GM12878 (cell line): ENCODE data around the gene PRSS56. TPM values are rescaled to one million over a fixed set of nuclear protein-coding genes. Genes with fewer than 3 reads are reported as not detected.

Source experiments
- ATAC-seq: fragments of 200-7000 bp; cut with Tn5 transposase; 3 replicates; pipeline ENCODE4 v1.9.1; 2020; ENCODE audit warnings: mild to moderate bottlenecking, moderate library complexity
- BruUV-seq: library from RNA; stranded (reverse); fragments of 400-500 nt; replicated peaks from 2 replicates; lab custom pipeline; 2021; lab: Mats Ljungman, UMichigan
- CTCF ChIA-PET: fragments of 300-600 bp; sonication (Branson Sonifier 250); formaldehyde crosslinking; extraction: SDS; loops from one replicate; lab custom pipeline; 2021; ENCODE audit warnings: inconsistent platforms; lab: Yijun Ruan, JAX
- POLR2A ChIA-PET: fragments of 350-600 bp; formaldehyde crosslinking; extraction: SDS; loops from one replicate; lab custom pipeline; 2021; ENCODE audit warnings: inconsistent platforms; lab: Charles Lee
- RAD21 ChIA-PET: fragments of 300-600 bp; sonication (Branson Sonifier 250); formaldehyde crosslinking; loops from one replicate; lab custom pipeline; 2023; ENCODE audit warnings: antibody characterized with exemption; ENCODE audit not compliant: unreplicated experiment; lab: Charles Lee
- SMC1A ChIA-PET: fragments of 300-600 bp; sonication (Branson Sonifier 250); formaldehyde crosslinking; loops from one replicate; lab custom pipeline; 2023; ENCODE audit not compliant: unreplicated experiment, uncharacterized antibody; lab: Charles Lee
- DNase-seq: peaks from one replicate; pipeline ENCODE4 v3.0.0-alpha.2; 2011; ENCODE audit warnings: low read depth, low spot score
- FAIRE-seq: peaks from 3 replicates; lab custom pipeline; 2011; peaks lifted over from hg19 to GRCh38; lab: Jason Lieb, UNC
- H2AFZ ChIP-seq: 2 replicates; pipeline ENCODE4 v1.6.0; 2011; ENCODE audit warnings: low read depth, low read length, control low read depth; ENCODE audit not compliant: control insufficient read depth
- H3K27ac ChIP-seq: 2 replicates; pipeline ENCODE4 v1.5.1; 2011; ENCODE audit warnings: control low read depth; ENCODE audit not compliant: control insufficient read depth, insufficient read depth
- H3K27me3 ChIP-seq, 2 experiments: replicated peaks in 1 of 2; 2 replicates each; pipeline versions ENCODE4 v1.6.0 to v1.6.1; 2011; ENCODE audit warnings: low read length in 1 of 2; ENCODE audit not compliant: control insufficient read depth in 2 of 2, insufficient read depth in 2 of 2
- H3K36me3 ChIP-seq, 2 experiments: 2 replicates each; pipeline ENCODE4 v1.5.1; 2011; ENCODE audit warnings: low read length in 1 of 2; ENCODE audit not compliant: control insufficient read depth in 2 of 2, insufficient read depth in 2 of 2
- H3K4me1 ChIP-seq: 2 replicates; pipeline ENCODE4 v1.6.1; 2011; ENCODE audit warnings: mild to moderate bottlenecking, low read length, moderate library complexity, mixed read lengths; ENCODE audit not compliant: control insufficient read depth, insufficient read depth
- H3K4me2 ChIP-seq: 2 replicates; pipeline ENCODE4 v1.6.0; 2011; ENCODE audit warnings: control low read depth; ENCODE audit not compliant: control insufficient read depth, insufficient read depth
- H3K4me3 ChIP-seq: fragments of 200-600 bp; sonication (generic); 2 replicates; pipeline ENCODE4 v1.5.1; 2016
- H3K79me2 ChIP-seq: 2 replicates; pipeline ENCODE4 v1.6.0; 2011; ENCODE audit warnings: low read length; ENCODE audit not compliant: control insufficient read depth, insufficient read depth
- H3K9ac ChIP-seq: 2 replicates; pipeline ENCODE4 v1.8.0; 2011; ENCODE audit warnings: low read length, control low read depth, mixed read lengths; ENCODE audit not compliant: control insufficient read depth, insufficient read depth
- H3K9me3 ChIP-seq: replicated peaks from 3 replicates; pipeline ENCODE4 v1.5.1; 2011; ENCODE audit warnings: mild to moderate bottlenecking, low read length; ENCODE audit not compliant: control insufficient read depth, insufficient read depth
- H4K20me1 ChIP-seq: 2 replicates; pipeline ENCODE4 v1.6.0; 2011; ENCODE audit not compliant: control insufficient read depth, insufficient read depth
- CREM ChIP-seq: IDR thresholded peaks from 2 replicates; pipeline ENCODE4 v1.6.1; 2014; ENCODE audit warnings: antibody characterized with exemption, low read depth
- EED ChIP-seq: sonication (generic); IDR thresholded peaks from 2 replicates; pipeline ENCODE4 v1.6.1; 2016; ENCODE audit warnings: antibody characterized with exemption, low read depth
- HCFC1 ChIP-seq: fragments of 150-350 bp; IDR thresholded peaks from 2 replicates; pipeline ENCODE4 v1.6.1; 2014; ENCODE audit warnings: low read length
- HDAC6 ChIP-seq: fragments of 200-600 bp; sonication (generic); IDR thresholded peaks from one replicate; pipeline ENCODE4 v1.8.0; 2017; ENCODE audit warnings: antibody characterized with exemption; ENCODE audit not compliant: unreplicated experiment
- IKZF2 ChIP-seq, 2 experiments: fragments of 450-650 bp; IDR thresholded peaks; 2 replicates each; pipeline ENCODE4 v1.6.1; 2017; ENCODE audit warnings: mild to moderate bottlenecking in 2 of 2, moderate library complexity in 2 of 2
- NFIC ChIP-seq: IDR thresholded peaks from 2 replicates; pipeline ENCODE4 v1.6.1; 2012; ENCODE audit warnings: low read depth, mild to moderate bottlenecking, inconsistent platforms, low read length, moderate library complexity
- POU2F2 ChIP-seq: IDR thresholded peaks from 3 replicates; pipeline ENCODE4 v1.6.1; 2011; ENCODE audit warnings: low read depth, mild to moderate bottlenecking, low read length, borderline replicate concordance
- RFX5 ChIP-seq: IDR thresholded peaks from 2 replicates; pipeline ENCODE4 v1.6.1; 2011; ENCODE audit warnings: low read depth, low read length, improper control_type of control experiment
- SMAD1 ChIP-seq: fragments of 450-650 bp; IDR thresholded peaks from 2 replicates; pipeline ENCODE4 v1.6.1; 2018; ENCODE audit warnings: mild to moderate bottlenecking, low read depth; ENCODE audit not compliant: partially characterized antibody
- ZNF24 ChIP-seq: fragments of 450-650 bp; IDR thresholded peaks from 2 replicates; pipeline ENCODE4 v1.6.1; 2017; ENCODE audit warnings: antibody characterized with exemption, mild to moderate bottlenecking
- WGBS: methylation state at CpG from one replicate; pipeline ENCODE4 v1.1.6; 2016; ENCODE audit warnings: low lambda C conversion rate; ENCODE audit not compliant: insufficient replicate concordance, insufficient coverage; ENCODE audit errors: missing lambda C conversion rate; 5-methylcytosine and 5-hydroxymethylcytosine counted together
- in situ Hi-C: fragments of 300-500 bp; cut with MboI; formaldehyde crosslinking; loops from 9 replicates; pipeline ENCODE4 v1.14.3; 2018; ENCODE audit warnings: mixed read lengths
- intact Hi-C: fragments of 100-400 bp; cut with micrococcal nuclease; formaldehyde crosslinking; loops from one replicate; pipeline ENCODE4 v1.14.2; 2022; ENCODE audit not compliant: unreplicated experiment
- polyA plus RNA-seq, 11 experiments: library from polyadenylated mRNA; depleted of rRNA in 4 of 11; unstranded in 6 of 11; stranded (reverse) in 5 of 11; fragments of >200 nt; fragmentation: Nextera tagmentation in 4 of 11; fragmentation: Illumina TruSeq in 1 of 11; extraction: Ambion mirVana in 4 of 11; extraction: Trizol in 1 of 11; gene quantifications; 1 replicate in 1 of 11; 2 replicates in 10 of 11; pipeline versions ENCODE4 v1.2.1 to v1.2.3, GENCODE V29; 2011 to 2016; ENCODE audit warnings: inconsistent platforms in 2 of 11, missing spikeins in 2 of 11, low read depth in 1 of 11
- total RNA-seq, 4 experiments: library from RNA; depleted of rRNA in 3 of 4; stranded (reverse); fragments of >200 nt in 3 of 4; fragmentation: Illumina TruSeq in 1 of 4; extraction: Trizol in 1 of 4; gene quantifications; 2 replicates each; pipeline versions ENCODE4 v1.2.1 to v1.2.3, GENCODE V29; 2013 to 2021
- TF ChIP-seq, protein P1 (sequence below): fragments of 450-650 bp; IDR thresholded peaks from 2 replicates; pipeline ENCODE4 v1.6.1; 2017; ENCODE audit warnings: borderline replicate concordance
- TF ChIP-seq, protein P2 (sequence below): fragments of 450-650 bp; IDR thresholded peaks from 2 replicates; pipeline ENCODE4 v1.6.1; 2016; ENCODE audit warnings: mild to moderate bottlenecking
- TF ChIP-seq, protein P3 (sequence below): IDR thresholded peaks from 2 replicates; pipeline ENCODE4 v1.6.1; 2011; ENCODE audit warnings: borderline replicate concordance, low read depth, mild to moderate bottlenecking, moderate library complexity, mixed read lengths, low read length; ENCODE audit not compliant: insufficient read depth; ENCODE audit errors: extremely low read length
- TF ChIP-seq, protein P4 (sequence below): fragments of 450-650 bp; IDR thresholded peaks from 2 replicates; pipeline ENCODE4 v1.6.1; 2017; ENCODE audit warnings: antibody characterized with exemption, mild to moderate bottlenecking, moderate library complexity

PRSS56 gene
- total and polyA plus RNA-seq, 10 of the 15 experiments (the other 5 are each of a cell fraction or from before 2014, with no cell fraction given): not detected

DNA sequence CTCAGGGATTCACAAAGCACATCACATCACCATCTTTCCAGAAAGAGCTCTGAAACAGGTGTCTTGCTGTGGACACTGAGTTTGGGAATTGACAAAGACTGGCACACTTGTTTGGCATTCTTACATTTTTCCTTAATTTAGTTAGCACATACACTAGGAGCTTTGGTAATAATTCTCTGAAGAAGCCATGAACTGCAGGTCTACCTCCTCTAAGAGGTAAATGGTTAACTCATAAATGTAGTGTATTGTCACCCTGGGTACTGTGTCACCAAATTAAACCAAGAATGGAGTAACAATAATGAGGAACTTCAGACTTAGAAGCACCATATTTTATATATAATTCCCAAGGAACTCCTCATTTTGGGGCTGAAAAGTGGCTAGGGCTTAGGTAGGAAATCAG, 52.9 kb downstream of the PRSS56 start (continued):
- TF ChIP-seq RFX5 (no peak), ZNF24 (no peak), NFIC (no peak), HCFC1 (no peak), CREM (no peak)

DNA sequence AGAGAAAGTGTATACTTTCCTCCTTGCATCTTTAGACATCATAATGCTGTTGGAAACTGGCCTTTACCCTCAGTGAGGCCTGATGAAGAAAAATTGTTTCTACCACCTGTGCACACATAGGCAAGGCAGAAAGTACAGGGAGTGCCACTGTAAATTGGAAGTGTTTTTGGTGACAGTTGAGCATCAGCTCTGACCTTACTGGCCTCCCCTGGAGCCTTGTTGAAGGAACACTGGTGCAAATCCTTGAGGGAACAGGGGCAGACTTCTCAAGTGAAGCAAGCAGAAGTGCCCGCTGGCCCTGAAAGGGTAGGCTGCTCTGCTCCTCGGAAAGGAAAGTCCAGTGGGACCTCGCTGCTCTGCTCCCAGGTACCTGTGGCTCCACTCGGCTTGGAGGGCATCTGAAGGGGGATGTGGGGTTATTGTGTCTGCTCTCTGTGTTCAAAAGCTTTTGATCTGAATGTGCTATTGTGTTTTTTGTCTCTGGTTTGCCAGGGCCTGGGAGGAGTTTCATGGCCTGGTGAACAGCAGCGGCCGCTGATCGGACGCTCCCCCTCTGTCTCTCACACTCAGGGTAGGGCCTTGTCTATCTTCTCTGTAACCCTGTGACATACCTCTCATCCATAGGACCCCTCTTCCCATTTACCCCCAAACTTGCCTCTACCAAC, 53.7 kb downstream of the PRSS56 start:
- H4K20me1 ChIP-seq: no peaks in the 10 kb centered on the region
- ChIA-PET SMC1A (no interaction called here), RAD21 (no interaction called here), CTCF (no interaction called here), POLR2A (no interaction called here)
- BruUV-seq: no TSS peak
- H3K36me3 ChIP-seq: peaks cover 5 to 33% of the 10 kb centered on the region in 2 experiments
- TF ChIP-seq, protein P1, sequence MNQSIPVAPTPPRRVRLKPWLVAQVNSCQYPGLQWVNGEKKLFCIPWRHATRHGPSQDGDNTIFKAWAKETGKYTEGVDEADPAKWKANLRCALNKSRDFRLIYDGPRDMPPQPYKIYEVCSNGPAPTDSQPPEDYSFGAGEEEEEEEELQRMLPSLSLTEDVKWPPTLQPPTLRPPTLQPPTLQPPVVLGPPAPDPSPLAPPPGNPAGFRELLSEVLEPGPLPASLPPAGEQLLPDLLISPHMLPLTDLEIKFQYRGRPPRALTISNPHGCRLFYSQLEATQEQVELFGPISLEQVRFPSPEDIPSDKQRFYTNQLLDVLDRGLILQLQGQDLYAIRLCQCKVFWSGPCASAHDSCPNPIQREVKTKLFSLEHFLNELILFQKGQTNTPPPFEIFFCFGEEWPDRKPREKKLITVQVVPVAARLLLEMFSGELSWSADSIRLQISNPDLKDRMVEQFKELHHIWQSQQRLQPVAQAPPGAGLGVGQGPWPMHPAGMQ: no peak
- TF ChIP-seq, protein P2, sequence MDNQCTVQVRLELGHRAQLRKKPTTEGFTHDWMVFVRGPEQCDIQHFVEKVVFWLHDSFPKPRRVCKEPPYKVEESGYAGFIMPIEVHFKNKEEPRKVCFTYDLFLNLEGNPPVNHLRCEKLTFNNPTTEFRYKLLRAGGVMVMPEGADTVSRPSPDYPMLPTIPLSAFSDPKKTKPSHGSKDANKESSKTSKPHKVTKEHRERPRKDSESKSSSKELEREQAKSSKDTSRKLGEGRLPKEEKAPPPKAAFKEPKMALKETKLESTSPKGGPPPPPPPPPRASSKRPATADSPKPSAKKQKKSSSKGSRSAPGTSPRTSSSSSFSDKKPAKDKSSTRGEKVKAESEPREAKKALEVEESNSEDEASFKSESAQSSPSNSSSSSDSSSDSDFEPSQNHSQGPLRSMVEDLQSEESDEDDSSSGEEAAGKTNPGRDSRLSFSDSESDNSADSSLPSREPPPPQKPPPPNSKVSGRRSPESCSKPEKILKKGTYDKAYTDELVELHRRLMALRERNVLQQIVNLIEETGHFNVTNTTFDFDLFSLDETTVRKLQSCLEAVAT: no peak
- no peak for TF ChIP-seq SMAD1
- TF ChIP-seq POU2F2: no peak
- TF ChIP-seq EED: no peak
- TF ChIP-seq, protein P3, sequence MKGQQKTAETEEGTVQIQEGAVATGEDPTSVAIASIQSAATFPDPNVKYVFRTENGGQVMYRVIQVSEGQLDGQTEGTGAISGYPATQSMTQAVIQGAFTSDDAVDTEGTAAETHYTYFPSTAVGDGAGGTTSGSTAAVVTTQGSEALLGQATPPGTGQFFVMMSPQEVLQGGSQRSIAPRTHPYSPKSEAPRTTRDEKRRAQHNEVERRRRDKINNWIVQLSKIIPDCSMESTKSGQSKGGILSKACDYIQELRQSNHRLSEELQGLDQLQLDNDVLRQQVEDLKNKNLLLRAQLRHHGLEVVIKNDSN: no peak
- TF ChIP-seq, protein P4, sequence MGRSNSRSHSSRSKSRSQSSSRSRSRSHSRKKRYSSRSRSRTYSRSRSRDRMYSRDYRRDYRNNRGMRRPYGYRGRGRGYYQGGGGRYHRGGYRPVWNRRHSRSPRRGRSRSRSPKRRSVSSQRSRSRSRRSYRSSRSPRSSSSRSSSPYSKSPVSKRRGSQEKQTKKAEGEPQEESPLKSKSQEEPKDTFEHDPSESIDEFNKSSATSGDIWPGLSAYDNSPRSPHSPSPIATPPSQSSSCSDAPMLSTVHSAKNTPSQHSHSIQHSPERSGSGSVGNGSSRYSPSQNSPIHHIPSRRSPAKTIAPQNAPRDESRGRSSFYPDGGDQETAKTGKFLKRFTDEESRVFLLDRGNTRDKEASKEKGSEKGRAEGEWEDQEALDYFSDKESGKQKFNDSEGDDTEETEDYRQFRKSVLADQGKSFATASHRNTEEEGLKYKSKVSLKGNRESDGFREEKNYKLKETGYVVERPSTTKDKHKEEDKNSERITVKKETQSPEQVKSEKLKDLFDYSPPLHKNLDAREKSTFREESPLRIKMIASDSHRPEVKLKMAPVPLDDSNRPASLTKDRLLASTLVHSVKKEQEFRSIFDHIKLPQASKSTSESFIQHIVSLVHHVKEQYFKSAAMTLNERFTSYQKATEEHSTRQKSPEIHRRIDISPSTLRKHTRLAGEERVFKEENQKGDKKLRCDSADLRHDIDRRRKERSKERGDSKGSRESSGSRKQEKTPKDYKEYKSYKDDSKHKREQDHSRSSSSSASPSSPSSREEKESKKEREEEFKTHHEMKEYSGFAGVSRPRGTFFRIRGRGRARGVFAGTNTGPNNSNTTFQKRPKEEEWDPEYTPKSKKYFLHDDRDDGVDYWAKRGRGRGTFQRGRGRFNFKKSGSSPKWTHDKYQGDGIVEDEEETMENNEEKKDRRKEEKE: no peak
- no peak for TF ChIP-seq IKZF2 (IDR thresholded peaks at IDR 0.05)
- no peak for TF ChIP-seq HDAC6
- no peak overlapping the region for H3K9ac ChIP-seq
- no peaks in the 10 kb centered on the region for H3K4me1 ChIP-seq
- intact Hi-C loops: no loop called here
- H3K27me3 ChIP-seq: no peaks in the 10 kb centered on the region
- FAIRE-seq (no peak), DNase-seq (no peak), ATAC-seq (no peak)
- H3K4me2 ChIP-seq: no peak overlapping the region
- H3K9me3 ChIP-seq: no peaks in the 10 kb centered on the region
- 98% methylated on average over 8 of the region's 8 CpGs for WGBS
- H3K4me3 ChIP-seq: no peak overlapping the region
- H3K27ac ChIP-seq: no peak overlapping the region
- H3K79me2 ChIP-seq: no peaks in the 10 kb centered on the region
- in situ Hi-C loops: no loop called here
- no peak overlapping the region for H2AFZ ChIP-seq
